Skin epidermis (tissue), 12 donors: Measurements from ENCODE around the gene YARS1.

ENCODE experiments used
- H3K27ac ChIP-seq, 21 experiments: fragments of 200-600 bp; sonication (generic) in 11 of 21; one replicate each; pipeline ENCODE4 v1.5.0; 2020; ENCODE audit warnings: mild to moderate bottlenecking in 3 of 21, inconsistent platforms in 2 of 21, moderate library complexity in 2 of 21
- H3K4me3 ChIP-seq, 7 experiments: fragments of 200-600 bp; sonication (generic) in 2 of 7; one replicate each; pipeline ENCODE4 v1.5.0; 2020; ENCODE audit warnings: inconsistent platforms in 2 of 7, mild to moderate bottlenecking in 2 of 7, moderate library complexity in 1 of 7

Gene YARS1

DNA sequence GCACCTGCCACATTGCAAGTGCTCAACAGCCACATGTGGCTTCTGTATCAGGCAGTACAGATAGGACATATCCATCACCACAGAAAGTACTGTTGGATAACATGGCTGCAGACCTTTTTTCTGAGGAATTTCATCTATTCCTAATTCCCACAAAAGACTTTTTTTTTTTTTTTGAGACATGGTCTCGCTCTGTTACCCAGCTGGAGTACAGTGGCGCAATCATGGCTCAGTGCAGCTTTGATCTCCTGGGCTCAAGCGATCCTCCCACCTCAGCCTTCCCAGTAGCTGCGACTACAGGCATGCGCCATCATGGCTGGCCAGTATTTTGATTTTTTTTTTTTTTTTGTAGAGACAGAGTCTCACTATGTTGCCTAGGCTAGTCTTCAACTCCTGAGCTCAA, 33.3 kb downstream of the YARS1 start:
- no peak overlapping the region for H3K4me3 ChIP-seq
- H3K27ac ChIP-seq: no peak overlapping the region

DNA sequence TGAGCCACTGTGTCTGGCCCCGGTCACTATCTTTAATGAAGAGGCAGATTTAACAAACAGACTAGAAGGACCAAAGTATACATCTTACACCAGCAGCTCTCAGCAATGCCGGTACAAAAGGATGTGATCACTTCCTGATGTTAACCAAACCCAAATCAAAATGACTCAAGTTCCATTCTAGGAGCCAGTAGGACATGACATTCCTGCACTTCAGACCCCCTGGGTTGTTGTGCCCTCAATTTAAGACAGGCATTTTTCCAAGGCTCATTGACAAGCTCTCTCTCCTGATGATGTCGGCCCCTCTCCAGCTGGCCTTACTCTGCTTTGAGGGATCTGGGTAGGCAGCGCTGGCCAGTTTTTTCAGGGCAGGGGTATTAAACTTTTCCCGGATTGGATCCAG, 35.1 kb downstream of the YARS1 start:
- no peak overlapping the region for H3K27ac ChIP-seq
- H3K4me3 ChIP-seq: no peak overlapping the region

DNA sequence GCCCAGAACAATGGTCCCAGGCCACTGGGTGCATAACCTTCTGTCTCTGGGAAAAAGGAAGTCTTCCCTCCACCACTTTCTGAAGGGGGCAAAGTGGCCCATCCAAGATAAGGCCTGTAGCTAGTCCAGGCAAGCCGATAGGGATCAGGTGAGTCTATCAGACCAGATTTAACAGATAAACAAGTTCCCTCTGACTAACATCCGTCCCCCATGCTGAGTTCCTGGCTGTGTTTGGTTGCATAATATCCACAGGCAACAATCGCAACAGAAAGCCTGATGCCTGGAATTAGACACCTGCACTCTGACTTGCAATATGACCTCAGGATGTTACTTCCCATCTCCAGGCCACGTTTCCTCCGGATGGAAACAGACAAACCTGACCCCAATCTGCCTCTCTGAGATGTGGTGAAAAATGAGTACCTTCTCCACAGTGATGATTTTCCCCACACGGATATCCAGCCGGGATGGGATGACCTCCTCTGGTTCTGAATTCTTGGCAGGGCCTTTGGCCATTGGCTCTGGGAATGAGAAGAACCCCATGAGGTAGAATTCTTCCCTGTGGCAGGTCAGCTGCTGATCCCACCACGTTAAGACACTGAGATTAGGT, 36.4 kb downstream of the YARS1 start:
- no peak overlapping the region for H3K27ac ChIP-seq
- H3K4me3 ChIP-seq: no peak overlapping the region

DNA sequence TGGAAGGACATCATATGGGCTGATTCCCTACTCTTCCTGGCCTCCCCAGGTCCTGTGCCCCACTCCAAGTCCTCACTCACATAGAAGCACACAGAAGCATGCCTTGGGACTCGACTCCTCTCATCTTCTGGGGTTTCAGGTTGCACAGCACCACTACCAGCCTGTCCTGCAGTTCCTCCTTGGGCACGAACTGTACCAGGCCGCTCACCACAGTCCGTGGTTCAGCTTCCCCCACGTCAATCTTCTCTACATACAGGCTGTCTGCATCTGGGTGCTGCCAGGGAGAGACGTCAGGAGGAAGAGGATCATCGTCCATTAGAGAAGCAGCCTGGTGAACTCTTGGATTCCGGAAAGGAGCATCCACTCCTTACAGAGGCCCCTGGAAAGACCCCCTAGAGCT, 37.2 kb downstream of the YARS1 start:
- H3K27ac ChIP-seq: no peak overlapping the region
- H3K4me3 ChIP-seq: no peak overlapping the region

DNA sequence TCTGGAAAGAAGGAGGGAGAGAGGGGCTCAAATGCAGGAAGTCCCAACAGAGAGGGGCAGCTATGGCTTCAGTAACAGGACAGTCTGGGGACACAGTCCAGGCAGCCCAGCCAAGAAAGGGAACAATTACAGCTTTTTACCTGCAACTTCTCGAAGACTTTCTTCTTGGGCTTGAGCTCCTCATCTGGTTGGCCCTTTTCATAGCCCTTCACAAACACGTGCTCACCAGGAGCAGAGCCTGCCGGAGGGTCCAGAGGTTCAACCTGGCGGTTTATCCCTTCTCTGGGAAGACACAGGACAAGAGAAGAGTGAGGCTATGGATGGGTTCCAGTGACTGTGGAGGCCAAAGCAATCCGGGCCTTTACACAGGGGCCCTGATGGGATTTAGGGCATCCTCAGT, 37.9 kb downstream of the YARS1 start:
- Histone ChIP-seq H3K27ac (peak overlapping the region in 1 of 21 experiments; percentile 1), H3K4me3 (no peak overlapping the region)

DNA sequence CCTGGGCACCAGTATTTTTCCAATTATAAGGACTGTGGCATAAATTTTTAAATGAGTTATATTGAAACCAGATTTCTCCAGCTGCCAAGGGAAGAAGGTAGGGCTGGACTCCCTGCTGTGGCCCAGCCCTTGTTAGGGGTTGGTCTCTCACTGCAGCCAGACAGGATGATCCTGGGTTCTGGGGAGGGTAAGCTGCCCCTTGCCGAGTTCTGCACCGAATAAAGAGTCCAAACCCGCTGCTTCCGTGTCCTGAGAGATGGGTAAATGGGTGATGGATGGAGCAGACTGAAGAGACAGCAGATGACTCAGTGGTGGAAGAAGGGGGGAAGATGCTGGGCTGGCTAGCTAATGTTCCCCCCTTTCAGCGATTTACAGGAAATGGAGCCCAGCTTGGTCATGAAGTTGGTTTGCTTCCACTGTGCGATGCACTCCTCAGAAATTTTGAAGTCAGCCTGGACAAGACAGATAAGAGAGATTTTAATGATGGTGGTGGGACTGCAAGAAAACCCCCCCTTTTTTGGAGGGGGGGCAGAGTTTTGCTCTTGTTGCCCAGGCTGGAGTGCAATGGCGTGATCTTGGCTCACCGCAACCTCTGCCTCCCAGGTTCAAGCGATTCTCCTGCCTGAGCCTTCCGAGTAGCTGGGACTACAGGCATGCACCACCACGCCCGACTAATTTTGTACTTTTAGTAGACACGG, 41.4 kb downstream of the YARS1 start:
- Histone ChIP-seq H3K4me3 (no peak overlapping the region), H3K27ac (peak overlapping the region in 14 of 21 experiments; percentile 1 to 72 (median 54))

DNA sequence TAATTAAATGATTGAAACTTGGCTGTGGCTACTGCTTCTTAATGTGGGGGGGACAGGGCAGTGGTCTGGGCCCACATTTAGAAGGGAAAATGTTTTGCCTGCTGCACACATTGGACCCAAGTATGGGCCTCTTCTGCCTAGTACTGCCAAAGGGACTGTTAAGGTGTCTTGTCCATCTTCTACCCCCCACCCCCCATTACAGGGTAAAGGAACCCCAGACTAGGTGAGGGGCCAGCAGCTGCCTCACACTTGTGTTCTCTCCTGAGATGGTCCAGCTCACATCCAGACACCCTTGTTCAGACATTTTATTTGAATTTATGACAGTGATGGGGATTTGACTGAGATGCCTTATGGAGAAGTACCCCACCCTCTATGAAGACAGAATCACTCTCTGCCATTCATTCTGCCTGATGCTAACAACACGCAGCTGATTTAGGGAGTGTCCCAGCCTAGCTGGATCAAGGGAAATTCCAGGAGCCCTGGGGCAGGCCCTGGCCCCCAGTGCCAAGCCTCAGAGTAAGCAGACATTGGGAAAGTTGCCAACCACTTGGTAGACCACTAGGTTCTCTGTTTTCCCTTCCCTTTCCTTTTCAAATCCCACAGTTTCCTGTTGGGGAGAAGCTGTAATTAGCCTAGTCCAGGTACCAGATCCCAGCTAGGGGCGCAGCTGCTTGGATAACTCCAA, 42.1 kb downstream of the YARS1 start:
- peak overlapping the region in 14 of 21 experiments; percentile 1 to 72 (median 54) for H3K27ac ChIP-seq
- no peak overlapping the region for H3K4me3 ChIP-seq

DNA sequence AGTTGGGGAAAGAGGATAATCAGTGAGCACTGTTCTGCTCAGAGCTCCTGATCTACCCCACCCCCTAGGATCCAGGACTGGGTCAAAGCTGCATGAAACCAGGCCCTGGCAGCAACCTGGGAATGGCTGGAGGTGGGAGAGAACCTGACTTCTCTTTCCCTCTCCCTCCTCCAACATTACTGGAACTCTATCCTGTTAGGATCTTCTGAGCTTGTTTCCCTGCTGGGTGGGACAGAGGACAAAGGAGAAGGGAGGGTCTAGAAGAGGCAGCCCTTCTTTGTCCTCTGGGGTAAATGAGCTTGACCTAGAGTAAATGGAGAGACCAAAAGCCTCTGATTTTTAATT, 42.7 kb downstream of the YARS1 start:
- H3K4me3 ChIP-seq: no peak overlapping the region
- H3K27ac ChIP-seq: peak overlapping the region in 10 of 21 experiments; percentile 40 to 72 (median 60)

DNA sequence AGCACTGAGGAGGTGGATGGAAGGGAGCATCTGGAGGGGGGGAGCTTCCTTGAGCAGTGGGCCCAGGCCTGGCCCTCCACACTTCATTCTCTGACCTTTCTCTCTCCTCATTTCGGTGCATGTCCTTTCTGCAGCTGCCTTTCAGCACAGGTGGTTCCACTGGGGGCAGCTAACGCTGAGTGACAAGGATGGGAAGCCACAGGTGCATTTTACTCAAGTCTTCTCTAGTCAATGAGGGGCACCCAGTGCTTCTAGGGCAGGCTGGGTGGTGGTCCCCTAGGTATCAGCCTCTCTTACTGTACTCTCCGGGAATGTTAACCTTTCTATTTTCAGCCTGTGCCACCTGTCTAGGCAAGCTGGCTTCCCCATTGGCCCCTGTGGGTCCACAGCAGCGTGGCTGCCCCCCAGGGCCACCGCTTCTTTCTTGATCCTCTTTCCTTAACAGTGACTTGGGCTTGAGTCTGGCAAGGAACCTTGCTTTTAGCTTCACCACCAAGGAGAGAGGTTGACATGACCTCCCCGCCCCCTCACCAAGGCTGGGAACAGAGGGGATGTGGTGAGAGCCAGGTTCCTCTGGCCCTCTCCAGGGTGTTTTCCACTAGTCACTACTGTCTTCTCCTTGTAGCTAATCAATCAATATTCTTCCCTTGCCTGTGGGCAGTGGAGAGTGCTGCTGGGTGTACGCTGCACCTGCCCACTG, 43.2 kb downstream of the YARS1 start:
- Histone ChIP-seq H3K4me3 (no peak overlapping the region), H3K27ac (peak overlapping the region in 10 of 21 experiments; percentile 25 to 72 (median 58))

DNA sequence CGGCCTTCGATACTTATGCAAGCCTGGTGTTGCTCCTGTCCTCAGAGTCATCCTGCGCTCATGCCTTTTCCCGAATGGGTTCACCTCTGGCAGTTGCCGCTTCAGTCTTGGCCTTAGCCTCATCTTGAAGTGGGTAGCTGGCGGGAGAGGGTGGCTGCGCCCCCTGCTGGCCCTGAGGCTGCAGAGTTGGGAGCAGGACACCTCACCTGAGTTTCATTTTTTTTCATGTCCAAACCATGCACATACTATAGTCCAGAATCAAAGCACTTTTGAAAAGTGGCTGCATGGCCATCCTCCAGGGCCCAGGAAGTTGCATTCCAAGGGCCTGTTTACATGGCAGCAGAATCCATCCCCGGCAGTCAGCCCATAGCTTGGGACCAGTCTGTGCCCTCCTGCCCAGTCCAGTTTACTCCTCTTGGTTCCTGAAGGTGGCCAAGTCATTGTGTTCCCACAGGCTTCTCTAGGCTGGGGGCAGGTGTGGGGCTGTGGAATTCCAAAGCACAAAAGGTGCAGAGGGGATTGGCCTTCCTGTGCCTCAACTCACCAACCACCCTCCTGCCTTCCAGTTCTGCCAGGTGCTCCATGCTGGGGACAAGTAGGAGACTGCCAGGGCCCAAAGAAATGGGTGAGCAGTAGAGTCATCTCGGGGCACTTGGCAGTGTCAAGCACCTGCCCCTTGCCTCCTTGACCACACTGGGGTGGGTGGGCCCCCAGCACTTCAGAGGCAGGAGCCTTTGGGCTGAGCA, 44.0 kb downstream of the YARS1 start:
- H3K27ac ChIP-seq: peak overlapping the region in 9 of 21 experiments; percentile 24 to 70 (median 55)
- no peak overlapping the region for H3K4me3 ChIP-seq

DNA sequence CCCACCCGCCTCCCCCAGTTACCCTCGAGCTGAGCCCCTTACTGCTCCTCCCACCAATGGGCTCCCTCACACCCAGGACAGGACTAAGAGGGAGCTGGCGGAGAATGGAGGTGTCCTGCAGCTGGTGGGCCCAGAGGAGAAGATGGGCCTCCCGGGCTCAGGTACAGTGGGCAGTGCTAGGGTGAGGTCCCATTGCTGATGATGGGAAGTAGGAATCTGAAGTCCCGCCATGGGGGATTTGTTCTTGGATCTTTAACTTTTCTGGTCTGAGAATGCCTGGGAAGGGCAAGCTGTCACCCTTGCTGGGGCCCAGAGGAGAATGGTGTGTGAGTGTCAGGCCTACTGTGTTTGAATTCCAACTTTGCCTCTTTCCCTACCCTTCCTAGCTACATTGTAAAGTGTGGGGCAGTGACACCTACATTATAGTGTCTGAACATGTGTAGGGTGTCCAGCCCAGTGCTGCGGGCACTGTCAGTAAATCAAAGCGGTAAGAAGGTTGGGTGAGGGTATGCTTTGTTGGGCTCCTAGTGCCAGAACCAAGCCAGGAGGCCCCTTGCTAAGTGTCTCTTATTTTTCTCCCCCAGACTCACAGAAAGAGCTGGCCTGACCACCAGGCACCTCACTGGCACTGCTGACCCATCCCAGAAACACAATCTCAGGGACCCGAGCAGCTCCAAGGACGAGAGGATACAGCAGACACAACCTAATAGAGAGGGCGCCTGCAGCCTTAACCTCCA, 44.7 kb downstream of the YARS1 start:
- Histone ChIP-seq H3K27ac (peak overlapping the region in 6 of 21 experiments; percentile 1 to 30 (median 16)), H3K4me3 (no peak overlapping the region)

DNA sequence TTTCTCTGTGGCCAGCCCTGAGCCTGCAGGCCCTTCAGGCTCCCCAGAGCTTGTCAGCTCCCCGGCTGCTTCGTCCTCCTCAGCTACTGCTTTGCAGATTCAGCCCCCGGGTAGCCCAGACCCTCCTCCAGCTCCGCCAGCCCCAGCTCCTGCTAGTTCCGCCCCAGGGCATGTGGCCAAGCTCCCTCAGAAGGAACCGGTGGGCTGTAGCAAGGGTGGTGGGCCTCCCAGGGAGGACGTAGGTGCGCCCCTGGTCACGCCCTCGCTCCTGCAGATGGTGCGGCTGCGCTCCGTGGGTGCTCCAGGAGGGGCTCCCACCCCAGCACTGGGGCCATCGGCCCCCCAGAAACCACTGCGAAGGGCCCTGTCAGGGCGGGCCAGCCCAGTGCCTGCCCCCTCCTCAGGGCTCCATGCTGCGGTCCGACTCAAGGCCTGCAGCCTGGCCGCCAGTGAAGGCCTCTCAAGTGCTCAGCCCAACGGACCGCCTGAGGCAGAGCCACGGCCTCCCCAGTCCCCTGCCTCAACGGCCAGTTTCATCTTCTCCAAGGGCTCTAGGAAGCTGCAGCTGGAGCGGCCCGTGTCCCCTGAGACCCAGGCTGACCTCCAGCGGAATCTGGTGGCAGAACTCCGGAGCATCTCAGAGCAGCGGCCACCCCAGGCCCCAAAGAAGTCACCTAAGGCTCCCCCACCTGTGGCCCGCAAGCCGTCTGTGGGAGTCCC, 45.4 kb downstream of the YARS1 start:
- Histone ChIP-seq H3K27ac (peak overlapping the region in 5 of 21 experiments; percentile 1 to 30 (median 16)), H3K4me3 (no peak overlapping the region)

DNA sequence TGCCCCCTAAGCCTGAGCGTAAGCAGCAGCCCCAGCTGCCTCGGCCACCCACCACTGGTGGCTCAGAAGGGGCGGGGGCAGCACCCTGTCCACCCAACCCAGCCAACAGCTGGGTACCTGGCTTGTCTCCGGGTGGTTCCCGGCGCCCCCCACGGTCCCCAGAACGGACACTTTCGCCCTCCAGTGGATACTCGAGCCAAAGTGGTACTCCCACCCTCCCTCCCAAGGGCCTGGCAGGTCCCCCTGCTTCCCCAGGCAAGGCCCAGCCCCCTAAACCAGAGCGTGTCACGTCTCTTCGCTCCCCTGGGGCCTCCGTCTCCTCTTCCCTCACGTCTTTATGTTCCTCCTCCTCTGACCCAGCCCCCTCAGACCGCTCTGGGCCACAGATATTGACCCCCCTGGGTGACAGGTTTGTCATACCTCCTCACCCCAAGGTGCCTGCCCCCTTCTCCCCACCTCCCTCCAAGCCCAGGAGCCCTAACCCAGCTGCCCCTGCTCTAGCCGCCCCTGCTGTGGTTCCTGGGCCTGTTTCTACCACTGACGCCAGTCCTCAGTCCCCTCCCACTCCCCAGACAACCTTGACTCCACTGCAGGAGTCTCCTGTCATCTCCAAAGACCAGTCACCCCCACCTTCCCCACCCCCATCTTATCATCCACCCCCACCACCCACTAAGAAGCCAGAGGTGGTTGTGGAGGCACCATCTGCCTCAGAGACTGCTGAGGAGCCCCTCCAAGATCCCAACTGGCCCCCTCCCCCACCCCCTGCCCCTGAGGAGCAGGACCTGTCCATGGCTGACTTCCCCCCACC, 46.2 kb downstream of the YARS1 start:
- Histone ChIP-seq H3K4me3 (no peak overlapping the region), H3K27ac (peak overlapping the region in 3 of 21 experiments; percentile 12 to 35 (median 17))

DNA sequence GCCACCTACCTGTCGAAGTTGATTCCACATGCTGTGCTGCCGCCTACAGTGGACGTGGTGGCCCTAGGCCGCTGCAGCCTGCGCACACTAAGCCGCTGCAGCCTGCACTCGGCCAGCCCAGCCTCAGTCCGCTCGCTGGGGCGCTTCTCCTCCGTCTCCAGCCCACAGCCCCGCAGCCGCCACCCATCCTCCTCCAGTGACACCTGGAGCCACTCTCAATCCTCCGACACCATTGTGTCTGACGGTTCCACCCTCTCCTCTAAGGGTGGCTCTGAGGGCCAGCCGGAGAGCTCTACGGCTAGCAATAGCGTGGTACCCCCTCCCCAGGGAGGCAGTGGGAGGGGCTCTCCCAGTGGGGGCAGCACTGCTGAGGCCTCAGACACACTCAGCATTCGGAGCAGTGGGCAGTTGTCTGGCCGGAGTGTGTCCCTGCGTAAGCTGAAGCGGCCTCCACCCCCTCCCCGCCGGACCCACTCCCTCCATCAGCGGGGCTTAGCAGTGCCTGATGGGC, 46.9 kb downstream of the YARS1 start:
- Histone ChIP-seq H3K27ac (peak overlapping the region in 4 of 21 experiments; percentile 12 to 45 (median 26)), H3K4me3 (no peak overlapping the region)

DNA sequence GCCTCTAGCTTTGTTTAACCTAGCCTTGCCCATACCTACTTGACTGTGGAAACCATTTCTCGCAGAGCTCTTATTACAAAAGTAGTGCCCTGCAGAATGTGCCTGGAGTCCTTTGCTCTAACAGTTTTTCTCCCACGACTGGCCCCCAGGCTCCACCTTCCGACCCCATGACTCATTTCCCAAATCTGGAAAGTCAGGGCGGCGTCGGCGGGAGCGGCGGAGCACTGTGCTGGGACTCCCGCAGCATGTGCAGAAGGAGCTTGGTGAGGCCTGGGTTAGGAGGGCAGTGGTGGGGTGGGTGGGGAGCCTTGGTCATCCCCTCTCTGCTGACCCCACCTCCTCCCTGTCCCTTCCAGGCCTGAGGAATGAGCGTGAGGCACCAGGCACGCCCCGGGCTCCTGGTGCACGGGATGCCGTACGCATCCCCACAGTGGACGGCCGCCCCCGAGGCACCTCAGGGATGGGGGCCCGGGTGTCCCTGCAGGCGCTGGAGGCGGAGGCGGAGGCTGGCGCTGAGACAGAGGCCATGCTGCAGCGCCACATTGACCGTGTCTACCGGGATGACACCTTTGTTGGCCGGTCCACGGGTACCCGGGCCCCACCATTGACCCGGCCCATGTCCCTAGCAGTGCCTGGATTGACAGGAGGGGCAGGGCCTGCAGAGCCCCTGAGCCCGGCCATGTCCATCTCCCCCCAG, 47.5 kb downstream of the YARS1 start:
- Histone ChIP-seq H3K27ac (peak overlapping the region in 4 of 21 experiments; percentile 8 to 45 (median 40)), H3K4me3 (no peak overlapping the region)

DNA sequence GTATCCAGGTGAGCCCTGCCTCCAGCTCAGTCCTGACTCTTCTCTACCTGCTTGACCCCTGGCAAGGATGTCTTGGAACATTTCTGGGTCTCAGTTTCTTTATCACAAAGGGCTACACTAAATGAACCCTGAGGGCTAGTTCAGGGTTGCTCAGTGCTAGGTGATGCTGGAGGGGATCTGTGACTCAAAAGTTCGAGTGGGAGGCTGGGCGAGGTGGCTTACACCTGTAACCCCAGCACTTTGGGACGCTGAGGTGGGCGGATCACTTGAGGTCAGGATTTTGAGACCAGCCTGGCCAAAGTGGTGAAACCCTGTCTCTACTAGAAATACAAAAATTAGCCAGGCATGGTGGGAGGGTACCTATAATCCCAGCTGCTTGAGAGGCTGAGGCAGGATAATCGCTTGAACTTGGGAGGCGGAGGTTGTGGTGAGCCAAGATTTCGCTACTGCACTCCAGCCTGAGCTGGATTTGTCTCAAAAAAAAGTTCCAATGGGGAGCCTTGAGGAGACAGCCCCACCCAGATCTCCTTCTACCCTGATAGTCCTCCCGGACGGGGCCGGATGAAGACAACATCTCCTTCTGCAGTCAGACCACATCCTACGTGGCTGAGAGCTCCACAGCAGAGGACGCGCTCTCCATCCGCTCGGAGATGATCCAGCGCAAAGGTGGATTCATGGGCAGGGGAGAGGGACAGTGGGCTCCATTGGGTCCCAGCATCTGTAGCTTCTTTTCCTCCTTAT, 48.9 kb downstream of the YARS1 start:
- no peak overlapping the region for H3K4me3 ChIP-seq
- peak overlapping the region in 4 of 21 experiments; percentile 16 to 77 (median 34) for H3K27ac ChIP-seq
